HEK293 (cell line): Measurements from ENCODE around the gene EDA.

Experiments used
- CTCF ChIA-PET: fragments of 350-600 bp; formaldehyde crosslinking; extraction: SDS; loops from one replicate; lab custom pipeline; 2021; ENCODE audit warnings: antibody characterized with exemption; lab: Yijun Ruan, JAX
- POLR2A ChIA-PET: fragments of 300-600 bp; formaldehyde crosslinking; extraction: SDS; loops from one replicate; lab custom pipeline; 2020; ENCODE audit warnings: antibody characterized with exemption, inconsistent platforms; lab: Yijun Ruan, JAX
- H3K27ac ChIP-seq: fragments of 200-500 bp; sonication (Bioruptor generic); 2 replicates; pipeline ENCODE4 v1.5.1; 2014; ENCODE audit warnings: low read depth, low read length, control low read depth, inconsistent platforms; ENCODE audit errors: extremely low read depth
- H3K36me3 ChIP-seq, 2 experiments: fragments of 200-500 bp in 1 of 2; sonication (Bioruptor generic) in 1 of 2; 1 replicate in 1 of 2; 2 replicates in 1 of 2; pipeline ENCODE4 v1.5.1; 2014 to 2017; ENCODE audit warnings: inconsistent platforms in 2 of 2, low read length in 2 of 2; ENCODE audit not compliant: control insufficient read depth in 2 of 2, insufficient read depth in 1 of 2
- H3K4me1 ChIP-seq: fragments of 200-500 bp; sonication (Bioruptor generic); 2 replicates; pipeline ENCODE4 v1.5.1; 2014; ENCODE audit warnings: mild to moderate bottlenecking, low read length, inconsistent platforms; ENCODE audit not compliant: control insufficient read depth, insufficient read depth
- H3K4me3 ChIP-seq: 2 replicates; pipeline ENCODE4 v1.5.1; 2011; ENCODE audit warnings: low read depth, mild to moderate bottlenecking, control low read depth, low read length, moderate library complexity
- H3K9me3 ChIP-seq: fragments of 200-500 bp; sonication (Bioruptor generic); 2 replicates; pipeline ENCODE4 v1.5.1; 2014; ENCODE audit warnings: low read depth, low read length, inconsistent platforms; ENCODE audit not compliant: control insufficient read depth, insufficient read depth
- BCL6B ChIP-seq: fragments of 450-650 bp; formaldehyde crosslinking; IDR thresholded peaks from 2 replicates; pipeline ENCODE4 v1.5.1; 2017; ENCODE audit warnings: missing biosample characterization, missing genetic modification characterization
- HOXD13 ChIP-seq: sonication (generic); formaldehyde crosslinking; IDR thresholded peaks from 2 replicates; pipeline ENCODE4 v1.8.0; 2022; ENCODE audit warnings: missing genetic modification reagents, borderline replicate concordance
- INSM2 ChIP-seq: fragments of 450-650 bp; formaldehyde crosslinking; IDR thresholded peaks from 2 replicates; pipeline ENCODE4 v1.5.1; 2016; ENCODE audit warnings: missing biosample characterization, missing genetic modification characterization
- YY2 ChIP-seq: fragments of 450-650 bp; formaldehyde crosslinking; IDR thresholded peaks from 2 replicates; pipeline ENCODE4 v1.5.1; 2016; ENCODE audit warnings: missing biosample characterization, missing genetic modification characterization
- ZFP37 ChIP-seq: fragments of 450-650 bp; formaldehyde crosslinking; IDR thresholded peaks from 2 replicates; pipeline ENCODE4 v1.5.1; 2016; ENCODE audit warnings: missing biosample characterization, missing genetic modification characterization
- ZNF114 ChIP-seq: fragments of 450-650 bp; formaldehyde crosslinking; IDR thresholded peaks from 2 replicates; pipeline ENCODE4 v1.5.0; 2017; ENCODE audit warnings: missing biosample characterization, missing genetic modification characterization
- ZNF211 ChIP-seq: fragments of 450-650 bp; formaldehyde crosslinking; IDR thresholded peaks from 2 replicates; pipeline ENCODE4 v1.5.1; 2016; ENCODE audit warnings: low read depth, missing biosample characterization, missing genetic modification characterization
- ZNF24 ChIP-seq: fragments of 450-650 bp; formaldehyde crosslinking; IDR thresholded peaks from 2 replicates; pipeline ENCODE4 v1.5.1; 2016; ENCODE audit warnings: missing biosample characterization, missing genetic modification characterization
- ZNF26 ChIP-seq: fragments of 450-650 bp; formaldehyde crosslinking; IDR thresholded peaks from 2 replicates; pipeline ENCODE4 v1.5.1; 2016; ENCODE audit warnings: missing biosample characterization, missing genetic modification characterization
- ZNF37A ChIP-seq: fragments of 450-650 bp; IDR thresholded peaks from 2 replicates; pipeline ENCODE4 v1.5.1; 2018; ENCODE audit warnings: missing biosample characterization, missing genetic modification characterization
- ZNF394 ChIP-seq: fragments of 450-650 bp; formaldehyde crosslinking; IDR thresholded peaks from 2 replicates; pipeline ENCODE4 v1.5.1; 2016; ENCODE audit warnings: missing biosample characterization, missing genetic modification characterization, mild to moderate bottlenecking, moderate library complexity, borderline replicate concordance
- ZNF501 ChIP-seq: fragments of 450-650 bp; formaldehyde crosslinking; IDR thresholded peaks from 2 replicates; pipeline ENCODE4 v1.5.1; 2016; ENCODE audit warnings: missing biosample characterization, missing genetic modification characterization
- ZNF529 ChIP-seq: fragments of 450-650 bp; formaldehyde crosslinking; IDR thresholded peaks from 2 replicates; pipeline ENCODE4 v1.5.1; 2017; ENCODE audit warnings: missing genetic modification characterization, missing biosample characterization; ENCODE audit not compliant: insufficient replicate concordance
- ZNF549 ChIP-seq: fragments of 450-650 bp; IDR thresholded peaks from 2 replicates; pipeline ENCODE4 v1.5.1; 2018; ENCODE audit warnings: missing biosample characterization, missing genetic modification characterization, mild to moderate bottlenecking, inconsistent platforms, moderate library complexity
- ZNF623 ChIP-seq: fragments of 450-650 bp; formaldehyde crosslinking; IDR thresholded peaks from 2 replicates; pipeline ENCODE4 v1.5.1; 2016; ENCODE audit warnings: missing biosample characterization, missing genetic modification characterization
- ZNF747 ChIP-seq: fragments of 450-650 bp; formaldehyde crosslinking; IDR thresholded peaks from 2 replicates; pipeline ENCODE4 v1.5.1; 2016; ENCODE audit warnings: missing biosample characterization, missing genetic modification characterization
- ZNF785 ChIP-seq: fragments of 450-650 bp; formaldehyde crosslinking; IDR thresholded peaks from 2 replicates; pipeline ENCODE4 v1.5.1; 2016; ENCODE audit warnings: missing biosample characterization, missing genetic modification characterization
- TF ChIP-seq, protein P1 (sequence below): fragments of 450-650 bp; formaldehyde crosslinking; IDR thresholded peaks from 2 replicates; pipeline ENCODE4 v1.5.0; 2017; ENCODE audit warnings: missing biosample characterization, missing genetic modification characterization, borderline replicate concordance
- TF ChIP-seq, protein P2 (sequence below): fragments of 450-650 bp; formaldehyde crosslinking; IDR thresholded peaks from 2 replicates; pipeline ENCODE4 v1.5.1; 2017; ENCODE audit warnings: missing biosample characterization, mild to moderate bottlenecking, missing genetic modification characterization, moderate library complexity

Gene EDA

DNA sequence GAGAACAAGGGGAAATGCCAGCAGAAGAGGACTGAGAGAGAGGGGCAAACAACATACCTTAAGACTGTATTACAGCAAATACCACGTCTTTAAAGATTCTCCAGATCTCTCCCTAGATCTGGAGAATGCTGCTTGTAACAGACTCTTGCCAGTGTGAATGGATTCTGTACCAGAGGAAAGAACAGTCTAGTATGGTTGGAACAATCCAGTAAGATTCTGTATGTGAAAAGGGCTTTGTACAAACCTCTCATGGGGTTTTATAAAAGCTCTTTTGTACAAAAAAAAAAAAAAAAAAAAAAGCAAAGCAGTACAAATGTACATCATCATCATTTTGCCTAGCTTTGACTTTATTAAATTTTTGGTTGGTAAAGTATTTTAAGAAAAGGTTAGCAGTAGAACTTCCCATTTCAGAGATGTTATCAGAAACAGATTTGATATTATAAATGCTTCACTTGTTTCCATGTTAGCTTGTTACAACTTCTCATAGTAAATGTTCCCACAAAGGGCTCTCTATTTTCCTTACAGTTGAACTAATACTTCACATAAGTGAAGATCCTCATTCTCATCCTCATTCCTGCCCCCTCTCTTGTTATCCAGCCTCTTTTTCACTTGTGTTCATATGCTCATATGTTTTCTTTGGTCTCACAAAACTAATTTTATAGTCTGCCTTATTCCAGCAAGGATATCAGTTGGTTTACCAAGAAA is 144.2 kb downstream of the EDA start:
- TF ChIP-seq HOXD13 (CRISPR knock-in tag) (no peak), INSM2 (no peak), ZNF37A (tag by site-specific recombination) (no peak), ZNF549 (tag by site-specific recombination) (no peak), ZNF394 (no peak), YY2 (no peak), ZFP37 (tag by site-specific recombination) (no peak), ZNF114 (tag by site-specific recombination) (no peak), BCL6B (tag by site-specific recombination) (no peak), ZNF211 (no peak), ZNF501 (tag by site-specific recombination) (no peak), ZNF529 (tag by site-specific recombination) (no peak), ZNF785 (tag by site-specific recombination) (no peak), ZNF623 (no peak), ZNF26 (no peak), ZNF24 (tag by site-specific recombination) (no peak), ZNF747 (tag by site-specific recombination) (no peak)
- TF ChIP-seq, protein P1, sequence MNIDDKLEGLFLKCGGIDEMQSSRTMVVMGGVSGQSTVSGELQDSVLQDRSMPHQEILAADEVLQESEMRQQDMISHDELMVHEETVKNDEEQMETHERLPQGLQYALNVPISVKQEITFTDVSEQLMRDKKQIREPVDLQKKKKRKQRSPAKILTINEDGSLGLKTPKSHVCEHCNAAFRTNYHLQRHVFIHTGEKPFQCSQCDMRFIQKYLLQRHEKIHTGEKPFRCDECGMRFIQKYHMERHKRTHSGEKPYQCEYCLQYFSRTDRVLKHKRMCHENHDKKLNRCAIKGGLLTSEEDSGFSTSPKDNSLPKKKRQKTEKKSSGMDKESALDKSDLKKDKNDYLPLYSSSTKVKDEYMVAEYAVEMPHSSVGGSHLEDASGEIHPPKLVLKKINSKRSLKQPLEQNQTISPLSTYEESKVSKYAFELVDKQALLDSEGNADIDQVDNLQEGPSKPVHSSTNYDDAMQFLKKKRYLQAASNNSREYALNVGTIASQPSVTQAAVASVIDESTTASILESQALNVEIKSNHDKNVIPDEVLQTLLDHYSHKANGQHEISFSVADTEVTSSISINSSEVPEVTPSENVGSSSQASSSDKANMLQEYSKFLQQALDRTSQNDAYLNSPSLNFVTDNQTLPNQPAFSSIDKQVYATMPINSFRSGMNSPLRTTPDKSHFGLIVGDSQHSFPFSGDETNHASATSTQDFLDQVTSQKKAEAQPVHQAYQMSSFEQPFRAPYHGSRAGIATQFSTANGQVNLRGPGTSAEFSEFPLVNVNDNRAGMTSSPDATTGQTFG (tag by site-specific recombination): no peak
- TF ChIP-seq, protein P2, sequence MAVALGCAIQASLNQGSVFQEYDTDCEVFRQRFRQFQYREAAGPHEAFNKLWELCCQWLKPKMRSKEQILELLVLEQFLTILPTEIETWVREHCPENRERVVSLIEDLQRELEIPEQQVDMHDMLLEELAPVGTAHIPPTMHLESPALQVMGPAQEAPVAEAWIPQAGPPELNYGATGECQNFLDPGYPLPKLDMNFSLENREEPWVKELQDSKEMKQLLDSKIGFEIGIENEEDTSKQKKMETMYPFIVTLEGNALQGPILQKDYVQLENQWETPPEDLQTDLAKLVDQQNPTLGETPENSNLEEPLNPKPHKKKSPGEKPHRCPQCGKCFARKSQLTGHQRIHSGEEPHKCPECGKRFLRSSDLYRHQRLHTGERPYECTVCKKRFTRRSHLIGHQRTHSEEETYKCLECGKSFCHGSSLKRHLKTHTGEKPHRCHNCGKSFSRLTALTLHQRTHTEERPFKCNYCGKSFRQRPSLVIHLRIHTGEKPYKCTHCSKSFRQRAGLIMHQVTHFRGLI (tag by site-specific recombination): no peak
- no peaks in the 10 kb centered on the region for H3K36me3 ChIP-seq
- H3K4me1 ChIP-seq: no peaks in the 10 kb centered on the region
- no peaks in the 10 kb centered on the region; the same call in 1 of the 2 replicates for H3K9me3 ChIP-seq
- POLR2A ChIA-PET: no interaction called here
- CTCF ChIA-PET: interaction anchor here (0.5 kb wide), 1 partner anchor 1032 kb away, joined by 3 read pairs; no protein-coding TSS in a partner anchor
- H3K27ac ChIP-seq: no peak overlapping the region
- H3K4me3 ChIP-seq: no peak overlapping the region
